A549 (cell line): ENCODE measurements around the gene SGTB. TPM values are rescaled to one million over a fixed set of nuclear protein-coding genes. Genes with fewer than 3 reads are reported as not detected.

Experiments
- ATOH8 ChIP-seq: fragments of 250-450 bp; sonication (Bioruptor Pico); IDR thresholded peaks from 2 replicates; pipeline ENCODE4 v1.5.0; 2020; ENCODE audit warnings: low read depth, mild to moderate bottlenecking, moderate library complexity
- CBX2 ChIP-seq: fragments of 200-600 bp; sonication (generic); IDR thresholded peaks from 2 replicates; pipeline ENCODE4 v1.6.1; 2016; ENCODE audit warnings: low read depth, mild to moderate bottlenecking, borderline replicate concordance
- CEBPB ChIP-seq, 2 experiments: fragments of >200 bp in 1 of 2; sonication (Bioruptor Twin) in 1 of 2; formaldehyde crosslinking in 1 of 2; IDR thresholded peaks; 2 replicates each; pipeline ENCODE4 v1.6.1; 2012 to 2016
- CHD2 ChIP-seq: fragments of 150-350 bp; IDR thresholded peaks from 2 replicates; pipeline ENCODE4 v1.6.1; 2014; ENCODE audit warnings: low read length; ENCODE audit not compliant: partially characterized antibody
- CHD4 ChIP-seq: fragments of 200-600 bp; sonication (generic); IDR thresholded peaks from 2 replicates; pipeline ENCODE4 v1.6.1; 2016; ENCODE audit warnings: antibody characterized with exemption, mild to moderate bottlenecking, borderline replicate concordance
- CTCF ChIP-seq: fragments of >200 bp; sonication (Bioruptor Twin); formaldehyde crosslinking; IDR thresholded peaks from 3 replicates; pipeline ENCODE4 v1.5.1; 2016
- EHF ChIP-seq: fragments of 250-450 bp; sonication (Bioruptor Pico); IDR thresholded peaks from 2 replicates; pipeline ENCODE4 v1.5.0; 2020; ENCODE audit warnings: mild to moderate bottlenecking
- EP300 ChIP-seq, 2 experiments: fragments of >200 bp; sonication (Bioruptor Twin); formaldehyde crosslinking; IDR thresholded peaks; 2 replicates in 1 of 2; 3 replicates in 1 of 2; pipeline ENCODE4 v1.6.1; 2016 to 2017
- FOSB ChIP-seq: fragments of 250-450 bp; sonication (Bioruptor Pico); IDR thresholded peaks from 2 replicates; pipeline ENCODE4 v1.5.0; 2020; ENCODE audit warnings: mild to moderate bottlenecking, moderate library complexity
- FOSL2 ChIP-seq, 2 experiments: fragments of 450-650 bp in 1 of 2; fragments of >200 bp in 1 of 2; sonication (Bioruptor Twin) in 1 of 2; formaldehyde crosslinking; IDR thresholded peaks; 2 replicates each; pipeline versions ENCODE4 v1.5.0 to v1.6.1; 2016 to 2020; ENCODE audit warnings: mild to moderate bottlenecking in 1 of 2, moderate library complexity in 1 of 2
- HDAC2 ChIP-seq: fragments of 200-600 bp; sonication (generic); IDR thresholded peaks from 2 replicates; pipeline ENCODE4 v1.6.1; 2016
- HES2 ChIP-seq: fragments of >200 bp; sonication (Bioruptor Twin); formaldehyde crosslinking; IDR thresholded peaks from 2 replicates; pipeline ENCODE4 v1.6.1; 2016
- HEYL ChIP-seq: fragments of 250-450 bp; sonication (Bioruptor Pico); IDR thresholded peaks from 2 replicates; pipeline ENCODE4 v1.8.0; 2021; ENCODE audit warnings: mild to moderate bottlenecking, moderate library complexity
- HMGXB4 ChIP-seq: fragments of 250-450 bp; sonication (Bioruptor Pico); IDR thresholded peaks from 2 replicates; pipeline ENCODE4 v1.5.0; 2021; ENCODE audit warnings: mild to moderate bottlenecking, moderate library complexity, borderline replicate concordance
- KDM1A ChIP-seq: fragments of 200-600 bp; sonication (generic); IDR thresholded peaks from 2 replicates; pipeline ENCODE4 v1.6.1; 2016; ENCODE audit warnings: low read depth, mild to moderate bottlenecking
- MAFK ChIP-seq: fragments of 450-650 bp; IDR thresholded peaks from 2 replicates; pipeline ENCODE4 v1.6.1; 2014; ENCODE audit not compliant: partially characterized antibody
- MYC ChIP-seq: IDR thresholded peaks from 2 replicates; pipeline ENCODE4 v1.6.1; 2012; ENCODE audit warnings: mild to moderate bottlenecking, inconsistent platforms, low read length, improper control_type of control experiment, borderline replicate concordance
- NFE2L2 ChIP-seq: fragments of 150-350 bp; conservative IDR thresholded peaks from 2 replicates; pipeline ENCODE4 v1.6.1; 2014; ENCODE audit warnings: low read length
- NPAS2 ChIP-seq: fragments of 250-450 bp; sonication (Bioruptor Pico); IDR thresholded peaks from 2 replicates; pipeline ENCODE4 v1.8.0; 2022; ENCODE audit warnings: mild to moderate bottlenecking, moderate library complexity, borderline replicate concordance
- NR3C1 ChIP-seq: fragments of >200 bp; sonication (Bioruptor Twin); formaldehyde crosslinking; IDR thresholded peaks from 3 replicates; pipeline ENCODE4 v1.6.1; 2017
- PBX3 ChIP-seq: IDR thresholded peaks from 2 replicates; pipeline ENCODE4 v1.6.1; 2012
- POLR2A ChIP-seq: IDR thresholded peaks from 2 replicates; pipeline ENCODE4 v1.6.1; 2012; ENCODE audit warnings: mild to moderate bottlenecking, low read length
- POLR2AphosphoS2 ChIP-seq: conservative IDR thresholded peaks from 2 replicates; pipeline ENCODE4 v1.6.1; 2012; ENCODE audit warnings: low read length, improper control_type of control experiment, inconsistent platforms
- RAD21 ChIP-seq, 2 experiments: fragments of >200 bp in 1 of 2; sonication (Bioruptor Twin) in 1 of 2; formaldehyde crosslinking in 1 of 2; IDR thresholded peaks in 1 of 2; conservative IDR thresholded peaks in 1 of 2; 2 replicates in 1 of 2; 3 replicates in 1 of 2; pipeline ENCODE4 v1.6.1; 2012 to 2018; ENCODE audit warnings: inconsistent platforms in 1 of 2
- REST ChIP-seq: fragments of 200-600 bp; sonication (generic); IDR thresholded peaks from 2 replicates; pipeline ENCODE4 v1.6.1; 2016; ENCODE audit warnings: antibody characterized with exemption, mild to moderate bottlenecking, moderate library complexity
- RNF2 ChIP-seq: fragments of 200-600 bp; sonication (generic); IDR thresholded peaks from 2 replicates; pipeline ENCODE4 v1.6.1; 2016; ENCODE audit warnings: low read depth, mild to moderate bottlenecking, antibody characterized with exemption, moderate library complexity, borderline replicate concordance
- SMC3 ChIP-seq: fragments of >200 bp; sonication (Bioruptor Twin); formaldehyde crosslinking; IDR thresholded peaks from 3 replicates; pipeline ENCODE4 v1.6.1; 2018; ENCODE audit warnings: inconsistent platforms
- SREBF2 ChIP-seq: fragments of 450-650 bp; IDR thresholded peaks from 2 replicates; pipeline ENCODE4 v1.6.1; 2014; ENCODE audit warnings: mild to moderate bottlenecking, moderate library complexity
- TP53 ChIP-seq: fragments of 250-450 bp; sonication (Bioruptor Pico); IDR thresholded peaks from 2 replicates; pipeline ENCODE4 v1.5.0; 2021; ENCODE audit warnings: mild to moderate bottlenecking, moderate library complexity
- ZNF302 ChIP-seq: fragments of 250-450 bp; sonication (Bioruptor Pico); IDR thresholded peaks from 2 replicates; pipeline ENCODE4 v1.9.0; 2021; ENCODE audit warnings: inconsistent platforms, mild to moderate bottlenecking, moderate library complexity
- polyA plus RNA-seq, 4 experiments: library from polyadenylated mRNA; depleted of rRNA in 3 of 4; stranded (reverse); fragments of >200 nt; fragmentation: RNase III in 1 of 4; extraction: RNeasy Plus Mini Kit Qiagen cat#74134 plus additional on column Dnase treatment in 1 of 4; gene quantifications; 2 replicates in 3 of 4; 3 replicates in 1 of 4; pipeline ENCODE4 v1.2.3, GENCODE V29; 2011 to 2017
- TF ChIP-seq, protein P1 (sequence below): IDR thresholded peaks from 2 replicates; pipeline ENCODE4 v1.6.1; 2012; ENCODE audit warnings: low read depth, borderline replicate concordance

SGTB gene
- polyA plus RNA-seq, 2 of the 4 experiments (the other 2 are of a cell fraction): 8.6 to 17.4 TPM

GRCh38 chr5:65624571-65625555 lies 97.0 kb downstream of the SGTB start, which contains the start of the genes SHLD3 and TRAPPC13 (continued):
- TF ChIP-seq TP53 (CRISPR knock-in tag) (no peak), HES2 (no peak), EHF (no peak), MAFK (no peak), REST (no peak), POLR2A (peak; percentile 37; the same call in 1 of the 2 replicates), SREBF2 (no peak), CBX2 (no peak), SMC3 (no peak), ATOH8 (CRISPR knock-in tag) (no peak), KDM1A (no peak), NPAS2 (CRISPR knock-in tag) (no peak), PBX3 (no peak), POLR2AphosphoS2 (no peak), MYC (no peak; the same call in 1 of the 2 replicates), CHD2 (peak; percentile 23), ZNF302 (CRISPR knock-in tag) (no peak), NFE2L2 (no peak), CHD4 (no peak), CEBPB (IDR thresholded peaks at IDR 0.05) (no peak), FOSB (CRISPR knock-in tag) (no peak), NR3C1 (no peak), HDAC2 (peak; percentile 90), RNF2 (no peak), HMGXB4 (no peak), CTCF (no peak), RAD21 (conservative IDR thresholded peaks at IDR 0.05 in 1 of 2, IDR thresholded peaks at IDR 0.05 in 1 of 2) (no peak), FOSL2 (IDR thresholded peaks at IDR 0.05) (no peak), FOSL2 (CRISPR knock-in tag; IDR thresholded peaks at IDR 0.05) (peak; percentile 7; the same call in 1 of the 2 replicates), HEYL (CRISPR knock-in tag) (no peak), EP300 (IDR thresholded peaks at IDR 0.05) (no peak)
- TF ChIP-seq, protein P1, sequence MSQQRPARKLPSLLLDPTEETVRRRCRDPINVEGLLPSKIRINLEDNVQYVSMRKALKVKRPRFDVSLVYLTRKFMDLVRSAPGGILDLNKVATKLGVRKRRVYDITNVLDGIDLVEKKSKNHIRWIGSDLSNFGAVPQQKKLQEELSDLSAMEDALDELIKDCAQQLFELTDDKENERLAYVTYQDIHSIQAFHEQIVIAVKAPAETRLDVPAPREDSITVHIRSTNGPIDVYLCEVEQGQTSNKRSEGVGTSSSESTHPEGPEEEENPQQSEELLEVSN: 0 out of 2 replicates have a peak, but pooled peaks have one; percentile 27
